Esophagus squamous epithelium (tissue), 4 donors: ENCODE results near the gene EFNA4.

Source experiments
- POLR2A ChIP-seq, 4 donors: fragments of 450-650 bp; IDR thresholded peaks; one replicate each; pipeline ENCODE4 v1.6.1; 2017; ENCODE audit warnings: antibody characterized with exemption in 4 of 4, mild to moderate bottlenecking in 4 of 4, moderate library complexity in 3 of 4
- TF ChIP-seq, protein P1 (sequence below), 6 experiments: fragments of 450-650 bp in 4 of 6; fragments of 200-600 bp in 2 of 6; sonication (generic) in 2 of 6; IDR thresholded peaks; one replicate each; pipeline ENCODE4 v1.5.1; 2016 to 2019; ENCODE audit warnings: antibody characterized with exemption in 6 of 6, mild to moderate bottlenecking in 4 of 6, moderate library complexity in 4 of 6

DNA sequence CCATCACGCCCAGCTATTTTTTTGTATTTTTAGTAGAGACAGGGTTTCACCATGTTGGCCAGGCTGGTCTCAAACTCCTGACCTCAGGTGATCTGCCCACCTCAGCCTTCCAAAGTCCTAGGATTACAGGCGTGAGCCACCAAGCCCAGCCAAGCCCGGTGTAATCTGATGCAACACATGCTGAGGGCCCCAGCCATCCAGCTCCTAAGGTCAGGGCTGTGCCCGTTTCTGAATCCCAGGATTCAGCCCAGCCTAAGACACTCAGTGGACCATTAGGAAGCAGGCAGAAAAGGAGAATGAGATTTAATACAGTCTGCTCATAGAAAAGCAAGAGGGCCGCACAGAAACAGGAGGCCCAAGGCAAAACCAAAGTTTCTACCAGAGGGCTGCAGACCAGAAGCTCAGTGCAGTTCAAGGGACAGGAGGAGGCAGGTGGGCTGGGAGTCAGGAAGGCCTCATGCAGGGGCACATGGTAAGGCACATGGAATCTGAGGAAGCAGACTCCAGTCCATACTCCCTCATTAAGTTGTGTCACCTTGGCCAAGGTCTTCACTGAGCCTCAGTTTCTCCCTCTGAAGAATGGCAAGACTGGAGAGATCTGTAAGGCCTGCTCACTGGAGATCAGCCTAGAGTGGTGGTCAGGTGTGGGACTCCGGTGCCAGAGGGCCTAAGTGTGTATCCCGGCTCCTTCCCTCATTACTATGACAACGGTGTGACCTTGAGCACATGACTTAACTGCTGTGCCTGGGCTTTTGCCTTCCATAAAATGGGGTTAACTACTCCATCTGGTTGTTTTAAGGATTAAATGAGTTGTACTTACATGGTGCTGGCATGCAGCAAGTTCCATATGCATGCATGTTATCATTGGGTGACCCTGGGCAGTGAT is 14.8 kb upstream of the EFNA4 start:
- TF ChIP-seq, protein P1, sequence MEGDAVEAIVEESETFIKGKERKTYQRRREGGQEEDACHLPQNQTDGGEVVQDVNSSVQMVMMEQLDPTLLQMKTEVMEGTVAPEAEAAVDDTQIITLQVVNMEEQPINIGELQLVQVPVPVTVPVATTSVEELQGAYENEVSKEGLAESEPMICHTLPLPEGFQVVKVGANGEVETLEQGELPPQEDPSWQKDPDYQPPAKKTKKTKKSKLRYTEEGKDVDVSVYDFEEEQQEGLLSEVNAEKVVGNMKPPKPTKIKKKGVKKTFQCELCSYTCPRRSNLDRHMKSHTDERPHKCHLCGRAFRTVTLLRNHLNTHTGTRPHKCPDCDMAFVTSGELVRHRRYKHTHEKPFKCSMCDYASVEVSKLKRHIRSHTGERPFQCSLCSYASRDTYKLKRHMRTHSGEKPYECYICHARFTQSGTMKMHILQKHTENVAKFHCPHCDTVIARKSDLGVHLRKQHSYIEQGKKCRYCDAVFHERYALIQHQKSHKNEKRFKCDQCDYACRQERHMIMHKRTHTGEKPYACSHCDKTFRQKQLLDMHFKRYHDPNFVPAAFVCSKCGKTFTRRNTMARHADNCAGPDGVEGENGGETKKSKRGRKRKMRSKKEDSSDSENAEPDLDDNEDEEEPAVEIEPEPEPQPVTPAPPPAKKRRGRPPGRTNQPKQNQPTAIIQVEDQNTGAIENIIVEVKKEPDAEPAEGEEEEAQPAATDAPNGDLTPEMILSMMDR (IDR thresholded peaks at IDR 0.05): no peak
- no peak for TF ChIP-seq POLR2A (IDR thresholded peaks at IDR 0.05)
